Fibroblast of lung (primary cell): ENCODE measurements around the gene TBX3.

Source experiments
- CTCF ChIP-seq, 2 donors: IDR thresholded peaks in 1 of 2; conservative IDR thresholded peaks in 1 of 2; 1 replicate in 1 of 2; 2 replicates in 1 of 2; pipeline ENCODE4 v1.5.1; 2011 to 2012; ENCODE audit warnings: low read length in 2 of 2, control low read depth in 1 of 2, inconsistent platforms in 1 of 2, low read depth in 1 of 2, mild to moderate bottlenecking in 1 of 2
- EZH2 ChIP-seq: IDR thresholded peaks from 2 replicates; pipeline ENCODE4 v1.5.1; 2012; ENCODE audit warnings: low read length, control low read depth, mild to moderate bottlenecking; ENCODE audit errors: missing control alignments

DNA sequence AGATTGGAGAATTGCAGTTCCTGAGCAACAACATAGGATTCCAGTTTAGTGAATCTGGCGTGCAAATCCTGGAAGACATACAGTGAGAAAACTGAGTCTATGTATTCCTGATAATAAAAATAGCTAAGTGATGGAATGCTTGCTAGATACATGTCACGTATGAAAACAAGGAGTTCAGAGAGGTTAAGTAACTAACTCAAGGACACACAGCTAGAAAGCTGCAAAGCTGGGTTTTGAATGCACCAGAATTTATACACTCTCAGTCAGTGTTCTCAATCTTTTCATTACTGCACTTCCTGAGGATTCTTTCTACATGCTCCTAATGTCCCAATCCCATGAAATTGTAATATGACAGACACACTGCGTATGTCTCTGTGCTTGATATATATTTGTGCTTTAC lies 35.3 kb downstream of the TBX3 start:
- no peak for TF ChIP-seq CTCF (conservative IDR thresholded peaks at IDR 0.05 in 1 of 2, IDR thresholded peaks at IDR 0.05 in 1 of 2; ENCODE audit: low read depth in 1 of 2, low read length in 2 of 2)
- TF ChIP-seq EZH2 = no peak
